Uterus (tissue), 4 donors: ENCODE data around the gene MLPH. TPM values are rescaled to one million over a fixed set of nuclear protein-coding genes. Genes with fewer than 3 reads are reported as not detected.

Experiments
- DNase-seq, 2 donors: peaks; one replicate each; pipeline ENCODE4 v3.0.0-alpha.2; 2019 to 2020
- H3K27ac ChIP-seq, 2 donors: fragments of 200-600 bp; sonication (generic); 1 replicate in 1 of 2; 2 replicates in 1 of 2; pipeline ENCODE4 v1.5.1; 2016 to 2018
- H3K27me3 ChIP-seq, 2 donors: fragments of 200-600 bp; sonication (generic); one replicate each; pipeline ENCODE4 v1.5.1; 2018 to 2019; ENCODE audit warnings: control low read depth in 1 of 2
- H3K36me3 ChIP-seq, 2 donors: fragments of 200-600 bp; sonication (generic); one replicate each; pipeline ENCODE4 v1.5.1; 2019; ENCODE audit warnings: control low read depth in 1 of 2
- H3K4me1 ChIP-seq, 2 donors: fragments of 200-600 bp; sonication (generic); one replicate each; pipeline ENCODE4 v1.5.1; 2018 to 2019; ENCODE audit warnings: control low read depth in 1 of 2
- H3K4me3 ChIP-seq, 2 donors: fragments of 200-600 bp; sonication (generic); 1 replicate in 1 of 2; 2 replicates in 1 of 2; pipeline ENCODE4 v1.5.1; 2018 to 2019; ENCODE audit warnings: mild to moderate bottlenecking in 1 of 2
- H3K9me3 ChIP-seq, 2 donors: fragments of 200-600 bp; sonication (generic); one replicate each; pipeline ENCODE4 v1.5.1; 2019; ENCODE audit warnings: control low read depth in 1 of 2
- POLR2A ChIP-seq, 2 donors: fragments of 450-650 bp; IDR thresholded peaks; one replicate each; pipeline ENCODE4 v1.6.1; 2016; ENCODE audit warnings: antibody characterized with exemption in 2 of 2, mild to moderate bottlenecking in 1 of 2, moderate library complexity in 1 of 2
- intact Hi-C: fragments of 100-400 bp; cut with DNase I; formaldehyde crosslinking; loops from one replicate; pipeline ENCODE4 v1.15.1; 2023; ENCODE audit warnings: low total_unique reads
- total RNA-seq, 4 donors: library from RNA; depleted of rRNA in 3 of 4; stranded (reverse); fragments of >200 nt in 3 of 4; gene quantifications; one replicate each; pipeline versions ENCODE4 v1.1.0 to v1.2.4, GENCODE V29; 2014 to 2023
- TF ChIP-seq, protein P1 (sequence below), 4 experiments: fragments of 200-600 bp in 2 of 4; fragments of 450-650 bp in 2 of 4; sonication (generic) in 2 of 4; IDR thresholded peaks; one replicate each; pipeline ENCODE4 v1.5.1; 2016 to 2019; ENCODE audit warnings: antibody characterized with exemption in 4 of 4, mild to moderate bottlenecking in 2 of 4, moderate library complexity in 1 of 4
- donor health status: DM: yes; HTN: yes; CAD: no.

The MLPH gene
- total RNA-seq, 4 donors from 2014 or later, result 1.2 to 16.5 (median 8.9) TPM

DNA sequence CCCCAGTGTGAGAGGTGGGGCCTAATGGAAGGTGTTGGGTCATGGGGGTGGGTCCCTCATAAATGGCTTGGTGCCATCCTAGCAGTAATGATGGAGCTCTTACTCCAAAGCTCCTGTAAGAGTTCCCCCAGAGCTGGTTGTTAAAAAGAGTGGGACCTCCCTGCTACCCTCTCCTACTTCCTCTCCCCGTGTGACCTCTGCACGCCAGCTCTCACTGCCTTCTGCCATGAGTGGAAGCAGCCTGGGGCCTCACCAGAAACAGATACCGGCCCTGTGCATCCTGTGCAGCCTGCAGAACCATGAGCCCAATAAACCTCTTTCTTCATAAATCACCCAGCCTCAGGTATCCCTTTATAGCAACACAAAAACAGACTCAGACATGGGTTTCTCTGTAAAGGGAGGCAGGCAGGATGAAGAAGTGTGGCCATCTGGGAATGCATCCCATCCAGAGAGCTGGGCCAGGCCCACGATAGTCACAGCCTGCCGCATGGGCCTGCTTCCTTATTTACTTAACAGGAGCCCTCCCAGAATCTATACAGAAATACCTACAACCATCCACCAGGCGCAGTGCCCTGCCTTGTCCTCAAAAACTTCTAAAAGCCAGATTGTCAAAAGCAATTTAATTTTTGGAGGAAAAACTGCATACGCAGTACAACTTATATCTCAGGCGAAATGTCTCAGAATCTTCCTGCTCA, 86.8 kb downstream of the MLPH start:
- TF ChIP-seq, protein P1, sequence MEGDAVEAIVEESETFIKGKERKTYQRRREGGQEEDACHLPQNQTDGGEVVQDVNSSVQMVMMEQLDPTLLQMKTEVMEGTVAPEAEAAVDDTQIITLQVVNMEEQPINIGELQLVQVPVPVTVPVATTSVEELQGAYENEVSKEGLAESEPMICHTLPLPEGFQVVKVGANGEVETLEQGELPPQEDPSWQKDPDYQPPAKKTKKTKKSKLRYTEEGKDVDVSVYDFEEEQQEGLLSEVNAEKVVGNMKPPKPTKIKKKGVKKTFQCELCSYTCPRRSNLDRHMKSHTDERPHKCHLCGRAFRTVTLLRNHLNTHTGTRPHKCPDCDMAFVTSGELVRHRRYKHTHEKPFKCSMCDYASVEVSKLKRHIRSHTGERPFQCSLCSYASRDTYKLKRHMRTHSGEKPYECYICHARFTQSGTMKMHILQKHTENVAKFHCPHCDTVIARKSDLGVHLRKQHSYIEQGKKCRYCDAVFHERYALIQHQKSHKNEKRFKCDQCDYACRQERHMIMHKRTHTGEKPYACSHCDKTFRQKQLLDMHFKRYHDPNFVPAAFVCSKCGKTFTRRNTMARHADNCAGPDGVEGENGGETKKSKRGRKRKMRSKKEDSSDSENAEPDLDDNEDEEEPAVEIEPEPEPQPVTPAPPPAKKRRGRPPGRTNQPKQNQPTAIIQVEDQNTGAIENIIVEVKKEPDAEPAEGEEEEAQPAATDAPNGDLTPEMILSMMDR (IDR thresholded peaks at IDR 0.05), result no peak
- TF ChIP-seq POLR2A (IDR thresholded peaks at IDR 0.05), result no peak
- intact Hi-C loops, result loop anchor here (5.0 to 10.0 kb wide), 2 partner anchors 62 to 449 kb away; no protein-coding TSS in a partner anchor
- Histone ChIP-seq H3K4me3 (no peak overlapping the region), H3K9me3 (no peaks in the 10 kb centered on the region), H3K4me1 (peaks cover 0 to 8% of the 10 kb centered on the region in 2 donors), H3K27me3 (no peaks in the 10 kb centered on the region), H3K36me3 (no peaks in the 10 kb centered on the region), H3K27ac (no peak overlapping the region)
- DNase-seq, result no peak

DNA sequence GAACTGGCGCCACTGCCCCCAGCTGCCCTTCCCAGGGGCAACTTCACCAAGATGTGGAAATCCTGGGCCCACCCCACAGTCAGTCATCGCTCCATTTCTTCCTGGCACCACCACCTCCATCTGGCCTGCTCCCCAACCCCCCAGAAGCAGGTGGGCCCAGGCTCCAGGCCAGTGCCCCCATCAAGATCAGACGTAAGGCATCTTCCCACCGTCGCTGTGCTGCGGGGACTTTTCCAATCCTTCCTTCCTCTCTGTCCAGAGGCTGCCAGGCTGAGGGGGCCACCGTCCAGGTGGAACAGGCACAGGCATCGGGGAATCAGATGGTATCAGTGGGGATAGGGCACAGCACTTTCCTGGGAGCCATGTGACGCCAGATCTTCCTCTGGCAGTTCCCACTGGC, 87.4 kb downstream of the MLPH start:
- H3K27me3 ChIP-seq, result no peaks in the 10 kb centered on the region
- H3K4me1 ChIP-seq, result peaks cover 0 to 8% of the 10 kb centered on the region in 2 donors
- intact Hi-C loops, result loop anchor here (5.0 to 10.0 kb wide), 2 partner anchors 62 to 450 kb away; no protein-coding TSS in a partner anchor
- DNase-seq, result no peak
- H3K36me3 ChIP-seq, result no peaks in the 10 kb centered on the region
- TF ChIP-seq POLR2A (IDR thresholded peaks at IDR 0.05), result no peak
- TF ChIP-seq, protein P1 (IDR thresholded peaks at IDR 0.05), result no peak
- H3K27ac ChIP-seq, result no peak overlapping the region
- H3K4me3 ChIP-seq, result no peak overlapping the region
- no peaks in the 10 kb centered on the region for H3K9me3 ChIP-seq

DNA sequence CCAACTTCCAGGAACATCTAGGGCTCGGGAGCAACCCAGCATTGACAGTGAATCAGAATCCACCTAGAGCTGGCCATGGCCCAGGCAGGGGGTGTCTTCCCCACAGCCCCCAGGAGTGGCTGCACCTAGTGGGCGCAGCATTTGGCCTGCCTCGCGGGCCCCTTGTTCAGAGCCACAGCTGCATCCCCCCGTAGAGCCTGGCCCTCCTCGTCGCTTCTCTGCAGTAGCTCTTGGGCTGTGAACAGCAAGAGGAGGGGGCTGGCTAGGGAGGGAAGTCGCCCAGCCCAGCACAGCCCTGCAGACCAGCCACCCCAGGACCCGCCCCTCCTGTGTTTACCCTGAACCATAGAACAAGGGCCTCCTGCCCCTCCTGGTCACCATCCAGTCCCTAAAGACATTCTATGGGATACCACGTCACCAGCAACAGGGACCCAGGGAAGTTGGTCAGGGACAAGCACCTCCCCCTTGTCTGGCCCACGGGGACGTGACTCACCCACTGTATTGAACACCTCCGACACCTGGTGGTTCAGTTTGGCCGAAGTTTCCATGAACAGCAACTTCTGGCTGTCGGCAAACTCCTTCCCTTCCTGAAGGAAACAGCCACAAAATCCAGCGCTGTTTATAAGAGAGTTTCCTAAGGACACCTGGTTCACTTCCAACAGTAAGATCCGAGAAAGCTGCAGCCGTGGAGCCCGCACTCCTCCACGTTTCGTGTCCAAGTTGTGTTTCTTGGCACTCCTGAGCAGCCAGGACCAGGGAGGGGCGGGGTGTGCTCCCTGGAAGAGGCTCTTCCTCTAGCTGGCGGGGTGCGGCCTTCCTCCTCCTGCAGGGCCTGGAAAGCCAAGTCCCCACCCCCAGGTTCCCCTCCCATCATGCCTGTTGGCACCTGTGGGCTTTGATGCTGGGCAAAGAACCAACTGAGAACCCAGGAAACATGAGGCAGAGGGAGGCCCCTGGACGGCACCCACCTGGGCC, 88.1 kb downstream of the MLPH start:
- peak; percentile 53 to 60 for DNase-seq
- TF ChIP-seq POLR2A (IDR thresholded peaks at IDR 0.05), result no peak
- TF ChIP-seq, protein P1 (IDR thresholded peaks at IDR 0.05), result no peak
- Histone ChIP-seq H3K4me1 (peaks cover 0 to 8% of the 10 kb centered on the region in 2 donors), H3K27ac (peak overlapping the region in 1 of 2 donors; percentile 18), H3K4me3 (no peak overlapping the region), H3K27me3 (no peaks in the 10 kb centered on the region), H3K36me3 (no peaks in the 10 kb centered on the region), H3K9me3 (no peaks in the 10 kb centered on the region)
- intact Hi-C loops, result loop anchor here (5.0 to 10.0 kb wide), 2 partner anchors 63 to 450 kb away; no protein-coding TSS in a partner anchor

DNA sequence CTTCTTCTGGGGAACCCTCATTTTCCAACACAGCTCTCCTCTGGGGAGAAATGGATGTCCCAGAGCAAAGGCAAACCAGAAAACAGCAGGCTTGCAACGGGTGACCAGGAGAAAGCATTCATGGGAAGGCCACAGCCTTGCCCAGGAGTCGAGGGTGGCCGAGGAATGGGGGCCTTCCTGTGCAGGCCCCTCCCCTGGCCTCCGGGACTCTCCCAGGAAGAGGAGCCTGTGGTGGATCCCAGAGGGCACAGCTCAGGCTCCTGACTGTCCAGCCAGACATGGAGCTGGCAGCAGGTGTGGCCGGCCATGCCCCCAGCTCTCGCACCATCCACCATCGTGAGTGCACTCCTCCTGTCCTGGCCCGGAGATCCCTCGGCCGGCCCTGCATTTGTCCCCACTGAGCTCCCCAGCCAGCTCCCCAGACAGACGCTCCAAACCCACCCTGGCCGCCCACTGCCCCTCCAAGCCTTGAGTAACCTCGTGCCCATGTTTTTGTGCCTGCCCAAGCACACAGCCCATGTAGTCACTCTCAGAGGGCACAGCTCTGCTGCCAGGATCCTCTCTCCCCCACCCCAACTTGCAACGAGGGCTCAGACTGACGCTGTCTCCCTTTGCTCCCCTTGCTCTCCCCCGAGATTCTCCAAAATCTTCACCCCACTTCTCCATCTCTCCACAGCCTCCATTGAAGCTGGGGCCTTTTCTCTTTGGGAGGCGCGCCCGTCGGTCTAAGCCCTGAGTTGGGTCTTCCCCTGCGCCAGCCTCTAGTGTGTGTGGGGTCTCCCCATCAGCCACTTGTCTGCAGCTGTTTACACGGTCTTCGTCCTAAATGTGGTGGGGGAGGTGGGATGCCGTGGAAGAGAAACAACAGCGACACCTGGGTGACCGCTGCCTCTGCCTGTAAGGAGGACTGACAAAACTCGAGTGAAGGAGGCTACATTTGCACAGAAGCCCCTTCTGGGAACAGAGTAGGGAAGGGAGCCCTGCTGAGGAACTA, 89.1 kb downstream of the MLPH start:
- Histone ChIP-seq H3K27ac (no peak overlapping the region), H3K36me3 (no peaks in the 10 kb centered on the region), H3K9me3 (no peaks in the 10 kb centered on the region), H3K4me3 (no peak overlapping the region), H3K27me3 (no peaks in the 10 kb centered on the region), H3K4me1 (peaks cover 0 to 8% of the 10 kb centered on the region in 2 donors)
- DNase-seq, result no peak
- TF ChIP-seq, protein P1 (IDR thresholded peaks at IDR 0.05), result no peak
- TF ChIP-seq POLR2A (IDR thresholded peaks at IDR 0.05), result no peak
- intact Hi-C loops, result loop anchor here (10.0 kb wide), 1 partner anchor 451 kb away; no protein-coding TSS in a partner anchor
